GM21717 (cell line): ENCODE data around the gene AGK.
"Not testable (repeated sequence)": the region's sequence is repeated elsewhere in the genome, so short reads cannot be mapped to it uniquely, and the experiment has no call there.

Source experiments
- ATAC-seq: cut with Tn5 transposase; IDR thresholded peaks from one replicate; pipeline ENCODE4 v1.9.1; 2021; ENCODE audit warnings: mild to moderate bottlenecking, moderate library complexity; ENCODE audit not compliant: unreplicated experiment

Gene AGK

DNA sequence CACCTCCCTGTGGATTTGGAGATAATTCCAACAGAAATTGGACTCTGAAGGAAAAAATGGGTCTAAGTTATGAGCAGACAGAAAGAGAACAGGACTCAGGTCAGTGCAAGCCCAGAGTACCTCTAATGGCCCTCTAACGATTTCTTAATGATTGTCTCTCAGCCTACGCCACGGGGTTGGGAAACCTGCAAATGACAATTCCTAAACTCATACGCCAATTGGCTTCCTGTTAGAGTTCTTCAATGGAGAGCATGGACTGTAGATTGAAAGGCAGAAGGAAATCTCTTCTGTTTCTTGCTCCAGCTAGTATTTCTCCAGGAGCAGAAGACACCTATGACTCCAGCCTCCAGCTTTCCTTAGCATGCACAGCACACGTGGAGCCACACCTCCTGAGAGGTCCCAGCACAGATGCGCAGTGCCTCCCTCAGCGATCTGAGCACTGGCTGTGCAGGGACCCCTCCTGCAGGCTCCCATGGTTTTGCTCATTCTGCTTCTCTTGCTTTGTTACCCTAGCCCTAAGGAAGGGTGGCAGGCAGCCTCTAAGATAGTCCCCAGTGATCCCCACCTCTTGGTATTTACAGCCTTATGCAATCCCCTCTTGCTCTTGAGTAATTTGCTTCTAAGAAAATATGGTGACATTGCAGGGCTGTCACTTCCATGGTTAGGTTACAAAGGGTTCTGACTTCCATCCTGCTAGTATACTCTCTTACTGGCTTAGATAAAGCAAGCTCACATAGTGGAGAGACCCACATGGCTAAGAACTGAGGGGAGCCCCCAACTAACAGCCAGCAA is 120.7 kb downstream of the AGK start:
- no peak for ATAC-seq

DNA sequence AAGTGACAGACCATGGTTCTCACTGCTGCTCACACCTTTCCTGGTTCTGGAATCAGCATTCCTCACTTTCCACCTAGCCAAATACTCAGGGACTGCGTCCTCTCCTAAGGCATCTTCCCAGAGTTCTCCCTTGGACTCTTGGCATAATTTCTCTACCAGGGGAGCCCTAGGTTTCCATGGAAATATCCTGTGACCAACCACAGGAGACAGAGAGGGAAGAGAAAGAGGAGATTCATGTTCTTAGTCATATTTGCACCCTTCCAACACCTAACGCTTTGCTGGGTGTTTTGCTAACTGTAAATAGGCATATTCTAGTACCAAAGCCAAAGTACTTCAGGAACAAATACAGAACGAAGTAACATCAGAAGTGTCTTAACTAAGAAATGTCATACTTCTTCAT is 122.1 kb downstream of the AGK start:
- ATAC-seq = no peak

DNA sequence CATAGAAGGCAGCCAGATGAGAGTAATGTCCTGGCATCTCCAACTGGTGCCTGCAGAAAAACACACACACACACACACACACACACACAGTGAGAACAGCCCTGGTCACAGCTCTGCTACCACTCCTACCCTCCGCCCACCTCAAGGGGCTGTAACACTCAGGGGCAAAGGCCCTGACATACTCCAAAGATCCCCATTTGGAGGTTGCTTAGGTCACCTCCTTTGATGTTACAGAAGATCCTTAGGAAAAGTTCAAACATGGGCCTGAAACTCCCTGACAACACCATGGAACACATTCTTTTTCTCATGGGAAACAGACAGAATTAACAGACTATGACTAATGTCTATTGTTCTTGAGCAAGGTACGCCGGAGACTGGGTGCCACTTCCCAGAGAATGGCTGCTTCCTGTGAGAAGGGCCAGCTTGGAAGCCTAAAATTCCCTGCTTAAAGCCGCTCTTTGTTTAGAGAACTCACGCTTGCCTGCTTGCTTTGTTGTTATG is 123.0 kb downstream of the AGK start:
- no peak for ATAC-seq

GRCh38 chr7:141674702-141675101 is 123.5 kb downstream of the AGK start:
- ATAC-seq = no peak

GRCh38 chr7:141675436-141676215 is 124.4 kb downstream of the AGK start:
- ATAC-seq = no peak

DNA sequence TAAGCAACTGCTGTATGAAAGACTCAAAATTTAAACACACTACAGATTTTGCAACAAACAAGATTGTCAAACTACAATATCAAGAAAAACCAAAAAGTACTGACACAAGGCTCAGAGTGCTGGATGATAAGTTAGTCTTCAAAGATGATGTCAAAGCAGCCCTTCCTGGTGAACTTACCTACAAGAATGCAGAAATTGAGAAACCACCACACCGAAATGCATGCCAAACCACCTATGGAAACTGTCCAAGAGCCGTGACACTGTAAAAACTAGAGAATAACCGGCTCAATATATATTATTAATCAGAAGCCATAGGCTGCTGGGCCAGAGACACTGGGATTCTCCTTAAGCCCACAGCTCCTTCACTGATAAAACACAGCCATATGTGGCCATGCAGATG is 125.4 kb downstream of the AGK start:
- ATAC-seq = no peak

DNA sequence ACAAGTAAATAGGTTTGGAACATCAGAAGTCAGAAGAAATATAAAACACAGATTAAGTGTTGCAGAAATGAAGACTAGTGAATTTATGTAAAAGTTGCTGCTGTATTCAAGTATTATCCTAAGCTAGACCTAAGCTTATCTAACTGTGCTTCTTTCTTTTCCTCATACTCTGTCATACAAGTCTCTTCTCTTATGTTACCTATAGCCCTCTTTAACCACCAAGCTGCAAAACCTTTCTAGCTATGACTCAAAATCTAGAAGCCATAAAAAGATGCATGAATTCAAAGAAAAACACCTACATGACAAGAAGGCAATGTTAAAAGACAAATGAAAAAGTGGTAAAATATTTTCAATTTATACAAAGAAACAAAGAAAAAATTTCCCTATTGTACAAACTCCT is 127.8 kb downstream of the AGK start:
- ATAC-seq = no peak

GRCh38 chr7:141685285-141686023 is 134.2 kb downstream of the AGK start:
- no peak for ATAC-seq

DNA sequence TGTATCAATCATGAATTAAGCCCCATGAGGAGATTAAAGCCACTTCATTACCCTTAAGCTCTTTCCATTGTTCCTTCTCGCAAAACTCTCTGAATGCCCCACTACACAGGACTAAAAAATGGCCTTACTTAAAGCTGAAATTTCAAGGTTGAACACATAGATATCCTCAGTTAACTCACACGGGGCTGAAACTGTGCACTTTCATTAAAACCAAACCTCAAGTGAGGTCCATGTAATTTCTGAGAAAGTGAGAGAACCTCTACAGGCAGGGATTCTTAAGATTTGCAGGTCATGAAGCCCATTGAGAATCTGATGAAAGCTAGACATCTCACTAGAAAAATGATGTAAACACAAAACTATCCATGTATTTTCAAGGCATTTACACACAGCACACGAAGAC is 134.9 kb downstream of the AGK start:
- ATAC-seq = no peak

DNA sequence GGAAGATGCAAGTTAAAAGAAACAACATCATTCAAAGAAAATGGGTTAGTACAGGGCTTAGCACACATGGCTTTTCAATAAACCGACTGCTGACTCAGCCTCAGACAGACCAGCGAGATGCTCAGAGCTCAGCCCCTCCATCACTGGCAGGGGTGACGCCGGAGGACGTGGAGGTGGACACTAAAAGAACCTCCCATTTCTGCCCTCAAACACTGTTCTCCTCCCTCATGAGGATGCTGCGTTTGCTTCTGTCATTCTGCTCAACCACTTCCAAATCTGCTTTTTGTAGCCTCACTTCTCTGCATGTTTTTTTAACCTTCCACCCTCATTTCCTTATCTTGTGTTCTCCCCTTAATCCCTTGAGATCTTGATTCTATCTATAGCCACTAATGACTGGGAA is 135.5 kb downstream of the AGK start:
- ATAC-seq = no peak

GRCh38 chr7:141688043-141688442 is 136.8 kb downstream of the AGK start:
- no peak for ATAC-seq

DNA sequence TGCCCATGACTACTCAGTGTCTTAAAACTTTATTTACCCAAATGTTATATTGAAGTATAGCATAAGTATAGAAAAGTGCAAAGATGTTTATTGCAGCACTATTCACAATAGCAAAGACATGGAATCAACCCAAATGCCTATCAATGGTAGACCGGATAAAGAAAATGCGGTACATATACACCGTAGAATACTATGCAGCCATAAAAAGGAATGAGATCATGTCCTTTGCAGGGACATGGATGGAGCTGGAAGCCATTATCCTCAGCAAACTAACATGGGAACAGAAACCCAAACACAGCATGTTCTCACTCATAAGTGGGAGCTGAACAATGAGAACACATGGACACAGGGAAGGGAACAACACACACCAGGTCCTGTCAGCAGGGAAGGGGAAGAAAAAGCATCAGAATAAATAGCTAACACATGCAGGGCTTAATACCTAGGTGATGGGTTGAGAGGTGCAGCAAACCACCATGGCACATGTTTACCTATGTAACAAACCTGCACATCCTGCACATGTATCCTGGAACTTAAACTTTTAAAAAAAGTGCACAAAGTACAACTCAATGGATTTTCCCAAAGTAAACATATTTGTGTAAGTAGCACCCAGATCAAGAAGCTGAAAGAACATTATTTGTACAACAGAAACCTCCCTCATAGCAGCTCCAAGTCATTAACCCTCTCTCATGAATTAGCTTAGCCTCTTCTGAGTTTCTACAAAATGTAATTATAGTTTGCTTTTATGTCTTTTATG is 138.0 kb downstream of the AGK start:
- ATAC-seq = not testable (repeated sequence)

- ATAC-seq = no peak
These were observed 140.3 kb downstream of the AGK start for GRCh38 chr7:141691540-141691939.

- no peak for ATAC-seq
These were observed 140.8 kb downstream of the AGK start for GRCh38 chr7:141691961-141692360.

DNA sequence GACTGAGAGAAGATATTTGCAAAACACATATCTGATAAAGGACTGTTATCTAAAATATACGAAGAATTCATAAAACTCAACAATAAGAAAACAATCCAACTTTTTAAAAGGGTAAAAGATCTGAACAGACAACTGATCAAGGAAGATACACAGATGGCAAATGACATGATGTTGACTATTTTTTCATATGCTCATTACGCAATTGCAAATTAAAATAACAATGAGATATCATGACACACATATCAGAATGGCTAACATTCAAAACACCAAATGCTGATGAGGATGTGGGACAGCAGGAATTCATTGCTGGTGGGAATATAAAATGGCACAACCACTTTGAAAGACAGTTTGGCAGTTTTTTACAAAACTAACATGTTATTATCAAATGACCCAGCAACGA is 141.9 kb downstream of the AGK start:
- ATAC-seq = no peak

DNA sequence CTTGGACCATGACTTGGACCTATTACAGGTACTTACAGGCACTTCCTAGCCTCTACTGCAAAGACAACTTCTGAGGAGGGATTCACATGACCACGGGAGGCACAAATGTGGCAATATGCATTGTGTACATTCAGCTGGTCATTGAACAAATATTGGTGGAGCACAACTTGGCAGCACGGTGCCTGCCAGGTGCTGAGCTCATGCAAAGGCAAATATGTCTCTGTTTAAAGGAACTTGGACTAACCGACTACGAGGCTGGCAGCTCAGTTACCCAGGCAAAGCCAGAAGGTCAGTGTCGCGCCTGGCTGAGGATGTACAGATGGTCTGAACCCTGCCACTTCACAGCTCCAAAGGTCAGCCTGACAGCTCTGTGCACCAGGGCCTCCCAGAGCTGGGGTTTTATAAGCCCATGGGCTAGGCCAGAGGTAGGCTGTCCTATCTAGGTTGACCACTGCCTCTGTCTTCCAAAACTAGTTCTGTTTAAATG is 144.6 kb downstream of the AGK start:
- ATAC-seq = no peak

DNA sequence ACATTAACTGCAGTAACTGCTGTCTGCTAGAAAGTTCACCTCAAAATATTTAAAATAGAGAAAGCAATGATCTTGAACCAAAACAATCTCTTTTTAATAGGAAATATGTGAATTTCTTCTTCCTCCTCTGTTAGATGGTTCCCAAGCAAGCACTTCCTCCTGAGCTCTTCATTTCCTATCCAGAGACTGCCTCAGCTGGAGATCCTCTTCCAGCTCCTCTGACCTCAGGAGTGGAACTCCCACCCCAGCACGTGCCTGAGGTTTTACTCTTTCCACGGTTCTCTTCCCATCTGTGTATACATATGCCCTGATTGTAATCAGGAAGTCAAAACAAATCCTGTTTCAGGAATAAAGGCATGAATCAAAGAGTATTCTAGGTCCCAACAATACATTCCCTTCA is 145.1 kb downstream of the AGK start:
- ATAC-seq = no peak

DNA sequence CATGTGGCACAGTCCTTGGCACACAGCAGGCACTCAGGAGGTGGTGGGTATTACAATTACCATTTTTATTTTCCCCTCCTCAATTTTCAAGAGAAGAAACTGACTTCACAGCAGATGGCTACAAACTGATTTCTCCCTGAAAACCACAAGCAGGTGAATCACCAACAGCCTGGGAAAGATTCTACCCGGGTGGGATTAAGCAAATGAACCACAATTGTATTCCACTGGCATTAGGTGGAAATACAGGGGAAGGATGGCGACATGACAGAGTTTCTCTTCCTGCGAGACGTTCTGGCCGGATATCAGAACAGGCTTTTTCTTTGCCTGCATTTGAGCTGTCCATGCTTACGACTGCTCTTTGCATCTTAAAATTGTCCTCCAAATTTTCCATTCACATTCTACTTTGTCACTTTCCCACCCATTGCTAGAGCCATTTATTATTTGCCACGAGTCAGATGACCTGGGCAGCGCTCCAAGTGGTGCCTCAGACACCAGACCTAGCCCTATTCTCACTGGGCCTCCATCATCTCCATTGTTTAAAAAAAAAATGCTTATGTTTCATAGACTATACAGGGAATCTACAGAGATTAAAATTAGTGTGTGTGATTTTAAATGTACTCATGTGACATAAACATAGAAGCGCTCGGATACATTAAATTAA is 146.1 kb downstream of the AGK start:
- ATAC-seq = no peak

GRCh38 chr7:141698247-141699015 is 147.2 kb downstream of the AGK start:
- no peak for ATAC-seq
